HepG2 (cell line): ENCODE measurements around the gene RPTOR. TPM values are rescaled to one million over a fixed set of nuclear protein-coding genes. Genes with fewer than 3 reads are reported as not detected.
A peak's percentile ranks its signal among the peaks of the same experiment; 100 is the strongest.

ENCODE experiments used
- CEBPG ChIP-seq: IDR thresholded peaks from 2 replicates; pipeline ENCODE4 v1.6.1; 2016
- CENPBD1 ChIP-seq: sonication (generic); formaldehyde crosslinking; IDR thresholded peaks from 2 replicates; pipeline ENCODE4 v1.8.0; 2022; ENCODE audit warnings: missing genetic modification reagents, low read depth, mild to moderate bottlenecking, borderline replicate concordance
- CTCF ChIP-seq: sonication (generic); formaldehyde crosslinking; IDR thresholded peaks from 2 replicates; pipeline ENCODE4 v1.5.0; 2020; ENCODE audit warnings: mild to moderate bottlenecking, missing genetic modification reagents, moderate library complexity
- GPBP1L1 ChIP-seq: sonication (generic); formaldehyde crosslinking; IDR thresholded peaks from 2 replicates; pipeline ENCODE4 v1.5.0; 2020; ENCODE audit warnings: mild to moderate bottlenecking, missing genetic modification reagents
- LRRFIP1 ChIP-seq: sonication (generic); formaldehyde crosslinking; conservative IDR thresholded peaks from 2 replicates; pipeline ENCODE4 v1.4.0; 2020; ENCODE audit warnings: missing genetic modification reagents
- PBX2 ChIP-seq: IDR thresholded peaks from 2 replicates; pipeline ENCODE4 v1.6.1; 2016; ENCODE audit warnings: control low read depth
- SP2 ChIP-seq: sonication (generic); formaldehyde crosslinking; IDR thresholded peaks from 2 replicates; pipeline ENCODE4 v1.5.1; 2020; ENCODE audit warnings: mild to moderate bottlenecking, missing genetic modification reagents
- ZKSCAN5 ChIP-seq: sonication (generic); formaldehyde crosslinking; IDR thresholded peaks from 2 replicates; pipeline ENCODE4 v1.5.1; 2020; ENCODE audit warnings: mild to moderate bottlenecking, missing genetic modification reagents
- ZNF343 ChIP-seq: sonication (generic); formaldehyde crosslinking; IDR thresholded peaks from 2 replicates; pipeline ENCODE4 v1.4.0; 2020; ENCODE audit warnings: mild to moderate bottlenecking, missing genetic modification reagents
- ZNF362 ChIP-seq: sonication (generic); formaldehyde crosslinking; IDR thresholded peaks from 2 replicates; pipeline ENCODE4 v1.4.0; 2020; ENCODE audit warnings: missing genetic modification reagents, mild to moderate bottlenecking, borderline replicate concordance
- ZNF83 ChIP-seq: sonication (generic); formaldehyde crosslinking; IDR thresholded peaks from 2 replicates; pipeline ENCODE4 v1.4.0; 2020; ENCODE audit warnings: missing genetic modification reagents, mild to moderate bottlenecking, borderline replicate concordance
- polyA plus RNA-seq, 8 experiments: library from polyadenylated mRNA; depleted of rRNA in 3 of 8; stranded (reverse) in 7 of 8; unstranded in 1 of 8; fragments of >200 nt; fragmentation: Illumina TruSeq in 4 of 8; extraction: Trizol in 4 of 8; gene quantifications; 2 replicates each; pipeline versions ENCODE4 v1.2.1 to v1.2.3, GENCODE V29; 2011 to 2016; ENCODE audit warnings: low read depth in 4 of 8, missing spikeins in 1 of 8, mixed read lengths in 1 of 8; ENCODE audit not compliant: insufficient read depth in 1 of 8
- total RNA-seq, 5 experiments: library from RNA; depleted of rRNA; stranded (reverse); fragments of >200 nt; fragmentation: Illumina TruSeq; extraction: Trizol; gene quantifications; 2 replicates each; pipeline ENCODE4 v1.2.3, GENCODE V29; 2016; ENCODE audit warnings: low read depth in 1 of 5
- TF ChIP-seq, protein P1 (sequence below), 2 experiments: fragments of 450-650 bp in 1 of 2; sonication (generic) in 1 of 2; formaldehyde crosslinking; IDR thresholded peaks; 2 replicates each; pipeline versions ENCODE4 v1.5.0 to v1.8.0; 2020 to 2022; ENCODE audit warnings: mild to moderate bottlenecking in 1 of 2, missing genetic modification reagents in 1 of 2
- TF ChIP-seq, protein P2 (sequence below): sonication (generic); formaldehyde crosslinking; IDR thresholded peaks from 2 replicates; pipeline ENCODE4 v1.4.0; 2020; ENCODE audit warnings: missing genetic modification reagents

RPTOR gene
- total and polyA plus RNA-seq, 2 of the 13 experiments (the other 11 are each of a cell fraction or from before 2014, with no cell fraction given), result 6.6 to 25.3 TPM

DNA sequence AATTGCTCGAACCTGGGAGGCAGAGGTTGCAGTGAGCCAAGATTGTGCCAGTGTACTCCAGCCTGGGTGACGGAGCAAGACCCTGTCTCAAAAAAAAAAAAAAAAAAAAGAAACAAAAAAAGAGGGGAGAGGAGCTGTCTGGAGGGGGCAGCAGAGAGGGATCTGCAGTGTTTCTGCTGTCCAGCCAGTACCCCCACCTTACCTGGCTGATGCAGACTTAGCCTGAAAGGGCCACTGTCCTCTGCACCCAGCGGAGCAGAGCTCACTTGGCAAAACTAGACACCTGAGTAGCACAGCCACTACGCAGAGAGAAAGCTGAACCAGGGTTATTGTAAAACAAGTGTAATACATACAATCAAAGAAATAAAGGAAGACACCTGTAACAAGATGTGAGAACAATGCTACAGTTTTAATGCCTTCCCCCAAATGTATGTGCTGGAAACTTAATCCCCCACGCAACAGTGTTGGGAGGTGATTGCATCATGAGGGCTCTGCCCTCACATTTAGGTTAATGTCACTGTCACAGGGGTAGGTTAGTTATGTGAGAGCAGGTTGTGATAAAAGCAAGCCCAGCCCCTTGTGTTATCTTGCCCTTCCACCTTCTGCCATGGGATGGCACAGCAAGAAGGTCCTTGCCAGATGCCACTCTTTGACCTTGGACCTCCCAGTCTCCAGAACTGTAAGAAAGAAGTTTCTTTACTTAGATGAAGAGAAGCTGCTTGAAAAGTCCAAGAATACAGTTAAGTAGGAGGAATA is 211.2 kb downstream of the RPTOR start (continued):
- TF ChIP-seq ZNF362 (CRISPR knock-in tag), result peak; percentile 80; the same call in 1 of the 2 replicates
- TF ChIP-seq, protein P1, sequence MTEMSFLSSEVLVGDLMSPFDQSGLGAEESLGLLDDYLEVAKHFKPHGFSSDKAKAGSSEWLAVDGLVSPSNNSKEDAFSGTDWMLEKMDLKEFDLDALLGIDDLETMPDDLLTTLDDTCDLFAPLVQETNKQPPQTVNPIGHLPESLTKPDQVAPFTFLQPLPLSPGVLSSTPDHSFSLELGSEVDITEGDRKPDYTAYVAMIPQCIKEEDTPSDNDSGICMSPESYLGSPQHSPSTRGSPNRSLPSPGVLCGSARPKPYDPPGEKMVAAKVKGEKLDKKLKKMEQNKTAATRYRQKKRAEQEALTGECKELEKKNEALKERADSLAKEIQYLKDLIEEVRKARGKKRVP (CRISPR knock-in tag; IDR thresholded peaks at IDR 0.05), result peak in 1 of 2 experiments; percentile 58; a peak in 1 of 4 replicates
- no peak for TF ChIP-seq ZKSCAN5 (CRISPR knock-in tag)
- TF ChIP-seq GPBP1L1, result no peak
- TF ChIP-seq ZNF343 (CRISPR knock-in tag), result no peak
- TF ChIP-seq CTCF (CRISPR knock-in tag), result peak; percentile 31; the same call in 1 of the 2 replicates
- 0 out of 2 replicates have a peak, but pooled peaks have one; percentile 8 for TF ChIP-seq CEBPG (CRISPR knock-in tag)
- TF ChIP-seq CENPBD1, result no peak
- TF ChIP-seq LRRFIP1, result no peak
- TF ChIP-seq ZNF83 (CRISPR knock-in tag), result no peak
- TF ChIP-seq SP2 (CRISPR knock-in tag), result 0 out of 2 replicates have a peak, but pooled peaks have one; percentile 17
- TF ChIP-seq PBX2 (CRISPR knock-in tag), result no peak
- TF ChIP-seq, protein P2, sequence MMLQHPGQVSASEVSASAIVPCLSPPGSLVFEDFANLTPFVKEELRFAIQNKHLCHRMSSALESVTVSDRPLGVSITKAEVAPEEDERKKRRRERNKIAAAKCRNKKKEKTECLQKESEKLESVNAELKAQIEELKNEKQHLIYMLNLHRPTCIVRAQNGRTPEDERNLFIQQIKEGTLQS (CRISPR knock-in tag), result no peak
